Measurements from ENCODE around the gene TSNAXIP1. TPM values are rescaled to one million over a fixed set of nuclear protein-coding genes. Genes with fewer than 3 reads are reported as not detected.

TSNAXIP1 gene
- total RNA-seq, 1 donor: 1.8 TPM

DNA sequence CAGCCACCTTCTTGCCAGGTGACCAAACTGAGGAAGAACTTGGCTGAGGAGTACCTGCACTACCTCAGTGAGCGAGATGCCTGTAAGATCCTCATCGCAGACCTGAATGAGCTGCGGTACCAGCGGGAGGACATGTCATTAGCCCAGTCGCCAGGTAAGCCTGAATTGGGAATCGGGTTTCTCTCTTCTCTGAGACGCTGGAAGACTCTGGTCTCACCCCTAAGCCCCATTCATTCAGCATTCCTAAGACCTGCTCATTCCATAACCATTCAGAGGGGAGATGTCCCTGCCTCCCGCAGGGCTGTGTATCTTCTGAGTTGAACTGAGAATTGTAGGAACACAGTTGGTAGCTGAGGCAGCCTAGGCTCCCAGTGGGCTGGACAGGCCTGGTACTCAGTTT lies 18.4 kb downstream of the TSNAXIP1 start:
- no peaks in the 10 kb centered on the region for H3K27me3 ChIP-seq (ENCODE audit: insufficient read depth, low read length)
- H3K4me2 ChIP-seq (ENCODE audit: insufficient read depth, low read length): no peak overlapping the region
- H3K27ac ChIP-seq (ENCODE audit: low read depth, low read length): no peak overlapping the region
- DNase-seq (ENCODE audit: insufficient read length, low spot score, missing footprints): peak; percentile 32
- no peaks in the 10 kb centered on the region for H3K9me3 ChIP-seq (ENCODE audit: low read depth, low read length)
- H3K36me3 ChIP-seq (ENCODE audit: insufficient read depth, low read length): peaks cover 21% of the 10 kb centered on the region
- H3K4me1 ChIP-seq (ENCODE audit: insufficient read depth, low read length): no peaks in the 10 kb centered on the region
- no peaks in the 10 kb centered on the region for H4K20me1 ChIP-seq (ENCODE audit: insufficient read depth, low read length)
- H3K79me2 ChIP-seq (ENCODE audit: insufficient read depth, low read length): no peaks in the 10 kb centered on the region
- no peak overlapping the region for H2AFZ ChIP-seq (ENCODE audit: low read length)
- H3K4me3 ChIP-seq (ENCODE audit: insufficient read depth, low read length): no peak overlapping the region
- TF ChIP-seq, protein P1, sequence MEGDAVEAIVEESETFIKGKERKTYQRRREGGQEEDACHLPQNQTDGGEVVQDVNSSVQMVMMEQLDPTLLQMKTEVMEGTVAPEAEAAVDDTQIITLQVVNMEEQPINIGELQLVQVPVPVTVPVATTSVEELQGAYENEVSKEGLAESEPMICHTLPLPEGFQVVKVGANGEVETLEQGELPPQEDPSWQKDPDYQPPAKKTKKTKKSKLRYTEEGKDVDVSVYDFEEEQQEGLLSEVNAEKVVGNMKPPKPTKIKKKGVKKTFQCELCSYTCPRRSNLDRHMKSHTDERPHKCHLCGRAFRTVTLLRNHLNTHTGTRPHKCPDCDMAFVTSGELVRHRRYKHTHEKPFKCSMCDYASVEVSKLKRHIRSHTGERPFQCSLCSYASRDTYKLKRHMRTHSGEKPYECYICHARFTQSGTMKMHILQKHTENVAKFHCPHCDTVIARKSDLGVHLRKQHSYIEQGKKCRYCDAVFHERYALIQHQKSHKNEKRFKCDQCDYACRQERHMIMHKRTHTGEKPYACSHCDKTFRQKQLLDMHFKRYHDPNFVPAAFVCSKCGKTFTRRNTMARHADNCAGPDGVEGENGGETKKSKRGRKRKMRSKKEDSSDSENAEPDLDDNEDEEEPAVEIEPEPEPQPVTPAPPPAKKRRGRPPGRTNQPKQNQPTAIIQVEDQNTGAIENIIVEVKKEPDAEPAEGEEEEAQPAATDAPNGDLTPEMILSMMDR (IDR thresholded peaks at IDR 0.05; ENCODE audit: extremely low read depth, low read depth, low read length): no peak

DNA sequence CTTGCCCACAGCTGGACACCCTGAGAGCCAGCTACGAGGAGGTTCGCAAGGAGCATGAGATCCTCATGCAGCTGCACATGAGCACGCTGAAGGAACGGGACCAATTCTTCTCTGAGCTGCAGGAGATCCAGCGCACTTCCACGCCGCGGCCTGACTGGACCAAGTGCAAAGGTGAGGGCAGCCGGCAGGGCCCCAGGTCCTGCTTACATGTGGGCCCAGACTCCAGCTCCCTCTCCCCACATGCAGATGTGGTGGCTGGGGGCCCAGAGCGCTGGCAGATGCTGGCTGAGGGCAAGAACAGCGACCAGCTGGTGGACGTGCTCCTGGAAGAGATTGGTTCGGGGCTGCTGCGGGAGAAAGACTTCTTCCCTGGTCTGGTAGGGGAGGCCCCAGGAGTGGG lies 19.2 kb downstream of the TSNAXIP1 start:
- no peaks in the 10 kb centered on the region for H3K79me2 ChIP-seq (ENCODE audit: insufficient read depth, low read length)
- no peaks in the 10 kb centered on the region for H3K4me1 ChIP-seq (ENCODE audit: insufficient read depth, low read length)
- H3K4me3 ChIP-seq (ENCODE audit: insufficient read depth, low read length): no peak overlapping the region
- no peak for DNase-seq (ENCODE audit: insufficient read length, low spot score, missing footprints)
- peaks cover 29% of the 10 kb centered on the region for H3K36me3 ChIP-seq (ENCODE audit: insufficient read depth, low read length)
- TF ChIP-seq, protein P1 (IDR thresholded peaks at IDR 0.05; ENCODE audit: extremely low read depth, low read depth, low read length): no peak
- no peak overlapping the region for H3K4me2 ChIP-seq (ENCODE audit: insufficient read depth, low read length)
- no peaks in the 10 kb centered on the region for H4K20me1 ChIP-seq (ENCODE audit: insufficient read depth, low read length)
- no peak overlapping the region for H3K27ac ChIP-seq (ENCODE audit: low read depth, low read length)
- H3K9me3 ChIP-seq (ENCODE audit: low read depth, low read length): no peaks in the 10 kb centered on the region
- H3K27me3 ChIP-seq (ENCODE audit: insufficient read depth, low read length): no peaks in the 10 kb centered on the region
- no peak overlapping the region for H2AFZ ChIP-seq (ENCODE audit: low read length)

DNA sequence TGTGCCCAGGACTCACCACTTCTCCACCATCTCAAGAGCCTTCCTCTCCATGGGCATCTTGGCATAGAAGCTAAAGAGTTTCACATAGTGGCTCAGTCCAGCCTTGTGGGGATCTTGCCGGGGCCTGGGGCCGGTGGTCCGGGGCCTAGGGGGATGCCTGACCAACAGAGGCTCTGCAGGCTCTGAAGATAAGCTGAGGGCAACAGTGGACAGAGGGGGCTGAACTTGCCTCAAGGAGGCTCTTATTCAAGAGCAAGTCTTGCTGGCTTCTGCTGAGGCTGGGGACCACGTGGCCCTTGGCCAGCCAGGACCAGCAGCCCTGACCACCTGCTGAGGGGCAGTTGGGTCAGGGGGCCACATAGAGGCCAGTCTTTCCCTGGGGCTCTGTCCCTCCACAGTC lies 22.0 kb downstream of the TSNAXIP1 start:
- peaks cover 9% of the 10 kb centered on the region for H3K4me1 ChIP-seq (ENCODE audit: insufficient read depth, low read length)
- no peak for DNase-seq (ENCODE audit: insufficient read length, low spot score, missing footprints)
- no peaks in the 10 kb centered on the region for H3K27me3 ChIP-seq (ENCODE audit: insufficient read depth, low read length)
- H3K27ac ChIP-seq (ENCODE audit: low read depth, low read length): no peak overlapping the region
- H3K4me2 ChIP-seq (ENCODE audit: insufficient read depth, low read length): no peak overlapping the region
- no peaks in the 10 kb centered on the region for H3K9me3 ChIP-seq (ENCODE audit: low read depth, low read length)
- TF ChIP-seq, protein P1 (IDR thresholded peaks at IDR 0.05; ENCODE audit: extremely low read depth, low read depth, low read length): no peak
- H3K4me3 ChIP-seq (ENCODE audit: insufficient read depth, low read length): no peak overlapping the region
- no peak overlapping the region for H2AFZ ChIP-seq (ENCODE audit: low read length)
- H4K20me1 ChIP-seq (ENCODE audit: insufficient read depth, low read length): no peaks in the 10 kb centered on the region
- peaks cover 22% of the 10 kb centered on the region for H3K79me2 ChIP-seq (ENCODE audit: insufficient read depth, low read length)
- peaks cover 40% of the 10 kb centered on the region for H3K36me3 ChIP-seq (ENCODE audit: insufficient read depth, low read length)

DNA sequence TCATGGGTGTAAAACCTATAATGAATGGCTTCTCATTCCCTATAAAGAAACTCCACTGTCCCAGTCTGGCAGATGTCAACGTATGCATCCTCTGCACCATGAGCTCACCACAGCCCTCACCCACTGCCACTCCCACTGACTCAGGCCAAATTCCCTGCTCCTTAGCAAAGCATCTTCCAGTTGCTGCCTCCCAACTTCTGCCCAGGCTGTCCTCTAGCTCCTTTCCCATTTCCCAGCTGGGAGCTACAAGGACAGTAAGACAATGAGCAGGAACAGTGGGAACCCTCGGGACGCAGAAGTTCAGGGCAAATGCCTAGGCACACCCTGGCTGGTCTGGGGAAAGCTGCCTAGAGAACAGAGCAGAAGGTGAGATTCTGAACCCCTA lies 26.3 kb downstream of the TSNAXIP1 start:
- Histone ChIP-seq H3K4me1 (ENCODE audit: insufficient read depth, low read length) (peaks cover 12% of the 10 kb centered on the region), H3K27me3 (ENCODE audit: insufficient read depth, low read length) (no peaks in the 10 kb centered on the region), H3K4me2 (ENCODE audit: insufficient read depth, low read length) (peak overlapping the region; percentile 90), H3K4me3 (ENCODE audit: insufficient read depth, low read length) (peak overlapping the region; percentile 81), H2AFZ (ENCODE audit: low read length) (peak overlapping the region; percentile 97), H4K20me1 (ENCODE audit: insufficient read depth, low read length) (no peaks in the 10 kb centered on the region), H3K79me2 (ENCODE audit: insufficient read depth, low read length) (peaks cover 26% of the 10 kb centered on the region), H3K9me3 (ENCODE audit: low read depth, low read length) (no peaks in the 10 kb centered on the region), H3K36me3 (ENCODE audit: insufficient read depth, low read length) (peaks cover 36% of the 10 kb centered on the region), H3K27ac (ENCODE audit: low read depth, low read length) (peak overlapping the region; percentile 76)
- TF ChIP-seq, protein P1 (IDR thresholded peaks at IDR 0.05; ENCODE audit: extremely low read depth, low read depth, low read length): no peak
- DNase-seq (ENCODE audit: insufficient read length, low spot score, missing footprints): peak; percentile 98
